Smooth muscle cell (in vitro differentiated cells): ENCODE results near the gene GNAT3. TPM values are rescaled to one million over a fixed set of nuclear protein-coding genes. Genes with fewer than 3 reads are reported as not detected.

ENCODE experiments used
- DNase-seq: peaks from one replicate; lab custom pipeline; 2025; ENCODE audit not compliant: unreplicated experiment; lab: John Stamatoyannopoulos, UW
- H2AFZ ChIP-seq: fragments of 200-600 bp; sonication (generic); 2 replicates; pipeline ENCODE4 v1.6.0; 2016; ENCODE audit warnings: antibody characterized with exemption, low read depth, mild to moderate bottlenecking
- H3F3A ChIP-seq: fragments of 200-600 bp; sonication (generic); 2 replicates; pipeline ENCODE4 v1.6.0; 2017; ENCODE audit warnings: antibody characterized with exemption, low read depth
- H3K27ac ChIP-seq: fragments of 200-600 bp; sonication (generic); 2 replicates; pipeline ENCODE4 v1.5.1; 2016; ENCODE audit warnings: low read depth, mild to moderate bottlenecking
- H3K27me3 ChIP-seq: fragments of 200-600 bp; sonication (generic); 2 replicates; pipeline ENCODE4 v1.6.1; 2016; ENCODE audit warnings: low read depth, mild to moderate bottlenecking
- H3K36me3 ChIP-seq: fragments of 200-600 bp; sonication (generic); 2 replicates; pipeline ENCODE4 v1.5.1; 2016; ENCODE audit warnings: low read depth
- H3K4me1 ChIP-seq: fragments of 200-600 bp; sonication (generic); 2 replicates; pipeline ENCODE4 v1.5.1; 2016; ENCODE audit warnings: low read depth
- H3K4me2 ChIP-seq: fragments of 200-600 bp; sonication (generic); 2 replicates; pipeline ENCODE4 v1.6.0; 2016; ENCODE audit warnings: mild to moderate bottlenecking
- H3K4me3 ChIP-seq: fragments of 200-600 bp; sonication (generic); 2 replicates; pipeline ENCODE4 v1.5.1; 2016; ENCODE audit warnings: mild to moderate bottlenecking
- H3K79me2 ChIP-seq: fragments of 200-600 bp; sonication (generic); 2 replicates; pipeline ENCODE4 v1.6.0; 2016; ENCODE audit warnings: low read depth, mild to moderate bottlenecking
- H3K9ac ChIP-seq: fragments of 200-600 bp; sonication (generic); 2 replicates; pipeline ENCODE4 v1.6.0; 2016; ENCODE audit warnings: low read depth
- H3K9me3 ChIP-seq: fragments of 200-600 bp; sonication (generic); replicated peaks from 2 replicates; pipeline ENCODE4 v1.5.1; 2016; ENCODE audit warnings: low read depth
- H4K20me1 ChIP-seq: fragments of 200-600 bp; sonication (generic); 2 replicates; pipeline ENCODE4 v1.6.0; 2016; ENCODE audit warnings: low read depth
- WGBS: methylation state at CpG from one replicate; pipeline ENCODE4 v1.1.7; 2016; ENCODE audit warnings: low lambda C conversion rate; 5-methylcytosine and 5-hydroxymethylcytosine counted together
- polyA plus RNA-seq: library from polyadenylated mRNA; unstranded; fragments of >200 nt; fragmentation: Nextera tagmentation; extraction: Ambion mirVana; gene quantifications from 2 replicates; pipeline ENCODE4 v1.2.1, GENCODE V29; 2016
- total RNA-seq: library from RNA; depleted of rRNA; stranded (reverse); fragments of >200 nt; gene quantifications from 2 replicates; pipeline ENCODE4 v1.2.3, GENCODE V29; 2014
- TF ChIP-seq, protein P1 (sequence below): fragments of 200-600 bp; sonication (generic); IDR thresholded peaks from 2 replicates; pipeline ENCODE4 v1.5.1; 2017; ENCODE audit warnings: borderline replicate concordance, mild to moderate bottlenecking, antibody characterized with exemption; ENCODE audit not compliant: insufficient read depth, poor library complexity, severe bottlenecking

The GNAT3 gene
- total and polyA plus RNA-seq, 2 experiments from 2014 or later = not detected

DNA sequence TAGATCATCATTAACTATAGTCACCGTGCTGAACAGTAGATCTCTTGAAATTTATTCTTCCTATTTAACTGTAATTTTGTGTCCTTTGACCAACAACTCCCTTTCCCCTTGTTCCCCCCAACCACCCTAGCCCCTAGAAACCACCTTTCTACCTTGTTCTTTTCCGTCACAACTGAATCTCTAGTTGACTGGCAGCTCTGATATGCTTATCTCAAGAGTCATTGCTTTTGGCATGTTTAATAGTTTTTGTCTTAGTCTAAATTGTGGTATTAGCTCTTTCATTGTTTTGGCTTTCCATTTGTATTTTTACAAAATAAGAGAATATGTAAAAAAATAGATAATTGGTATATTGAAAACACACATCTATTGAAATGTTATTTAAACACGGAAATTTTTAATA is 1.8 kb downstream of the GNAT3 start:
- Histone ChIP-seq H4K20me1 (no peaks in the 10 kb centered on the region), H3K4me3 (no peak overlapping the region), H3K9me3 (no peaks in the 10 kb centered on the region), H3K9ac (no peak overlapping the region), H3K27ac (no peak overlapping the region), H2AFZ (no peak overlapping the region), H3K36me3 (no peaks in the 10 kb centered on the region), H3K4me2 (no peak overlapping the region), H3F3A (no peaks in the 10 kb centered on the region), H3K4me1 (no peaks in the 10 kb centered on the region), H3K27me3 (no peaks in the 10 kb centered on the region), H3K79me2 (no peaks in the 10 kb centered on the region)
- DNase-seq = no peak
- TF ChIP-seq, protein P1, sequence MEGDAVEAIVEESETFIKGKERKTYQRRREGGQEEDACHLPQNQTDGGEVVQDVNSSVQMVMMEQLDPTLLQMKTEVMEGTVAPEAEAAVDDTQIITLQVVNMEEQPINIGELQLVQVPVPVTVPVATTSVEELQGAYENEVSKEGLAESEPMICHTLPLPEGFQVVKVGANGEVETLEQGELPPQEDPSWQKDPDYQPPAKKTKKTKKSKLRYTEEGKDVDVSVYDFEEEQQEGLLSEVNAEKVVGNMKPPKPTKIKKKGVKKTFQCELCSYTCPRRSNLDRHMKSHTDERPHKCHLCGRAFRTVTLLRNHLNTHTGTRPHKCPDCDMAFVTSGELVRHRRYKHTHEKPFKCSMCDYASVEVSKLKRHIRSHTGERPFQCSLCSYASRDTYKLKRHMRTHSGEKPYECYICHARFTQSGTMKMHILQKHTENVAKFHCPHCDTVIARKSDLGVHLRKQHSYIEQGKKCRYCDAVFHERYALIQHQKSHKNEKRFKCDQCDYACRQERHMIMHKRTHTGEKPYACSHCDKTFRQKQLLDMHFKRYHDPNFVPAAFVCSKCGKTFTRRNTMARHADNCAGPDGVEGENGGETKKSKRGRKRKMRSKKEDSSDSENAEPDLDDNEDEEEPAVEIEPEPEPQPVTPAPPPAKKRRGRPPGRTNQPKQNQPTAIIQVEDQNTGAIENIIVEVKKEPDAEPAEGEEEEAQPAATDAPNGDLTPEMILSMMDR = no peak
- 94% methylated on average over 3 of the region's 3 CpGs for WGBS

DNA sequence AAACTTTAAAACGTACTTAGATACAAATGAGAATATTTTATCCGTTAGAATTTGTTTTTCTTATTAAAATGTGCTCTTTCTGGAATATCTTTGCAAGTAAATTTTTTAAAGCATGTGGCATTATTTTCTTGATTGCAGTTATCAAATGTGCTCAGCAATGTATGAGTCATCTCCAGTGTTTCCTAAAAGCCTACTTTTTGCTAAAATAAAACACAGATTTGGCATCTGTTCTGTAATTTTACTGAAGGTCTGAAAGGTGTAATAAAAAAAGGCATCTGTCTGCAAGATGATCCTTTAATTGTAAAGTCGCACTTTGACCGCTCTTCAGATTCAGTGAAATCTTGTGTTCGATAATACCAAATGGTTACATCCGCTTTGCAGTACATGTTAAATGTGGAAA is 3.4 kb downstream of the GNAT3 start:
- H3F3A ChIP-seq = no peaks in the 10 kb centered on the region
- no peaks in the 10 kb centered on the region for H3K27me3 ChIP-seq
- no peaks in the 10 kb centered on the region for H3K9me3 ChIP-seq
- no peak overlapping the region for H3K9ac ChIP-seq
- no peaks in the 10 kb centered on the region for H4K20me1 ChIP-seq
- no peak overlapping the region for H3K27ac ChIP-seq
- H3K4me2 ChIP-seq = no peak overlapping the region
- TF ChIP-seq, protein P1 = no peak
- WGBS = 79% methylated on average over 6 of the region's 6 CpGs
- no peaks in the 10 kb centered on the region for H3K4me1 ChIP-seq
- H2AFZ ChIP-seq = no peak overlapping the region
- no peaks in the 10 kb centered on the region for H3K79me2 ChIP-seq
- no peak for DNase-seq
- no peaks in the 10 kb centered on the region for H3K36me3 ChIP-seq
- H3K4me3 ChIP-seq = no peak overlapping the region

DNA sequence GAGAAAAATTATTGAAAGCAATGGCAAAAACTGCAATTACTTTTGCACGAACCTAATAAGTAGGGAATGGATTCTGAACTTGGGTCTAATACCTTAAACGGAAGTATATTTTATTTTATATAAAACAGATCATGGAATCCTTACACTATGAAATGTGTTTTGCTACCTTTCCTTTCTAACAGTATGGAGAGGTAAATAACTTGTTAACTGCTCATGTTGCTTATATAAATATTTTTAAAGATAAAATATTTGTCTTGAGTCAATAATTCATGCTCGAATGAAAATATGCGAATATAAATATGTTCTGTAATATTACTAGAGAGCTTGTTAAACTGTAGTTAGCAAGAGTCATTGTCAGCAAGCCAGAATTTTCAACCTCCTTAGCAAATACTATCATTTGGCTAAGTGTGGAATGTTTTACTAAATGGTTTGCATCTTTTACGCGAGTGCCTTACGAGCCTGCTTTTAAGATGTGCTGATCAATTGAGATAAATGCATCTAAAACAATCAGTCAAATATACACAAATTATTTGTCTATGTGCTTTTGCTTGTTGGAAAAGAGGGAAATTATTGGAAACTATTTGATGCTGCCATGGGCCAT is 5.9 kb downstream of the GNAT3 start:
- no peaks in the 10 kb centered on the region for H3K27me3 ChIP-seq
- H4K20me1 ChIP-seq = no peaks in the 10 kb centered on the region
- no peaks in the 10 kb centered on the region for H3K4me1 ChIP-seq
- no peaks in the 10 kb centered on the region for H3K36me3 ChIP-seq
- H3F3A ChIP-seq = no peaks in the 10 kb centered on the region
- no peak overlapping the region for H2AFZ ChIP-seq
- no peaks in the 10 kb centered on the region for H3K9me3 ChIP-seq
- no peak overlapping the region for H3K9ac ChIP-seq
- H3K79me2 ChIP-seq = no peaks in the 10 kb centered on the region
- H3K27ac ChIP-seq = no peak overlapping the region
- H3K4me2 ChIP-seq = no peak overlapping the region
- TF ChIP-seq, protein P1 = no peak
- no peak for DNase-seq
- WGBS = 85% methylated on average over 7 of the region's 7 CpGs
- no peak overlapping the region for H3K4me3 ChIP-seq

DNA sequence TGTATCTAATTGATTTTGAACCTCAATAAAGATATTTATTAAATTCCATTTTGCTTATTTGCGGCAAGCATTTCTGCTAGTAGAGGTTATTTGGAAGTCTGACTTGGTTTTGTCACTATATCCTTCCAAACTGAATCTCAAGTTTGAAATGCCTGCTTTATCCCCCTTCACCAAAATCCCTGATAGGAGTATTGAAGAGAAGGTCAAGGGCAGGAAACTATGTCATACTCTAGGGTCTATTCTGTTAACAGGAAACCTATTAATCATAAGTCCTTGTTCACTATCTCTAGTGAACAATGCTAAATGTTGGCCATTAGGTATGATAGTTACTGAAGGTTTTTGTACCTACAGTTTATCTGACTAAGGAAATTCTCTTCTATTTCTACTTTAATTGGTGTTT is 11.5 kb downstream of the GNAT3 start:
- H3K9ac ChIP-seq = peak overlapping the region; percentile 12

More for the DNA sequence above, 11.5 kb downstream of the GNAT3 start:
- H3K27me3 ChIP-seq = no peaks in the 10 kb centered on the region
- no peak overlapping the region for H3K4me2 ChIP-seq
- no peaks in the 10 kb centered on the region for H3K79me2 ChIP-seq
- TF ChIP-seq, protein P1 = no peak
- peak overlapping the region; percentile 96 for H3K27ac ChIP-seq
- H3K4me1 ChIP-seq = no peaks in the 10 kb centered on the region
- no peak overlapping the region for H2AFZ ChIP-seq
- no peaks in the 10 kb centered on the region for H3F3A ChIP-seq
- H3K36me3 ChIP-seq = no peaks in the 10 kb centered on the region
- DNase-seq = no peak
- no peaks in the 10 kb centered on the region for H4K20me1 ChIP-seq
- 97% methylated on average over 1 of the region's 1 CpG for WGBS
- no peaks in the 10 kb centered on the region for H3K9me3 ChIP-seq
- no peak overlapping the region for H3K4me3 ChIP-seq
